Lung (tissue), 16 donors: ENCODE data around the gene ETV4. TPM values are rescaled to one million over a fixed set of nuclear protein-coding genes. Genes with fewer than 3 reads are reported as not detected.

Experiments used
- ATAC-seq: fragments of 200-7000 bp; cut with Tn5 transposase; one replicate; pipeline ENCODE4 v1.9.1; 2020; ENCODE audit warnings: moderate number of reproducible peaks; ENCODE audit not compliant: insufficient read depth, low FRiP score
- DNase-seq, 3 donors: peaks; one replicate each; pipeline ENCODE4 v3.0.0-alpha.2; 2013 to 2017
- H3K27ac ChIP-seq, 2 donors: one replicate each; pipeline ENCODE4 v1.5.1; 2013; ENCODE audit warnings: mild to moderate bottlenecking in 2 of 2, moderate library complexity in 2 of 2, control low read depth in 1 of 2, inconsistent platforms in 1 of 2, low read depth in 1 of 2, low read length in 1 of 2
- H3K27me3 ChIP-seq, 3 donors: one replicate each; pipeline ENCODE4 v1.5.1; 2013; ENCODE audit warnings: low read length in 2 of 3; ENCODE audit not compliant: control insufficient read depth in 3 of 3, insufficient read depth in 3 of 3
- H3K36me3 ChIP-seq, 4 donors: one replicate each; pipeline ENCODE4 v1.5.1; 2013; ENCODE audit warnings: low read length in 4 of 4, mild to moderate bottlenecking in 1 of 4, moderate library complexity in 1 of 4; ENCODE audit not compliant: control insufficient read depth in 4 of 4, insufficient read depth in 4 of 4
- H3K4me1 ChIP-seq, 5 donors: one replicate each; pipeline ENCODE4 v1.5.1; 2013; ENCODE audit warnings: low read length in 5 of 5, mild to moderate bottlenecking in 2 of 5, moderate library complexity in 1 of 5; ENCODE audit not compliant: control insufficient read depth in 5 of 5, insufficient read depth in 5 of 5
- H3K4me3 ChIP-seq: one replicate; pipeline ENCODE4 v1.5.1; 2013; ENCODE audit warnings: mild to moderate bottlenecking, control low read depth, moderate library complexity
- H3K9ac ChIP-seq, 2 donors: one replicate each; pipeline ENCODE4 v1.5.1; 2013; ENCODE audit warnings: low read length in 2 of 2, control low read depth in 1 of 2; ENCODE audit not compliant: insufficient read depth in 1 of 2
- H3K9me3 ChIP-seq, 4 donors: one replicate each; pipeline ENCODE4 v1.5.1; 2013; ENCODE audit warnings: low read length in 3 of 4, mild to moderate bottlenecking in 1 of 4, moderate library complexity in 1 of 4; ENCODE audit not compliant: control insufficient read depth in 4 of 4, insufficient read depth in 3 of 4
- WGBS, 2 donors: extraction: QIAGEN DNeasy Blood & Tissue Kit; methylation state at CpG; one replicate each; pipeline ENCODE4 v1.1.7; 2013; 5-methylcytosine and 5-hydroxymethylcytosine counted together
- long read RNA-seq, 5 donors: transcript quantifications; one replicate each; lab custom pipeline, GENCODE V29; 2026
- polyA plus RNA-seq, 2 donors: library from polyadenylated mRNA; stranded (reverse); fragments of 200-250 nt; gene quantifications; one replicate each; pipeline ENCODE4 v1.2.1, GENCODE V29; 2013
- total RNA-seq, 2 donors: library from RNA; depleted of rRNA in 1 of 2; stranded (reverse); fragments of >200 nt in 1 of 2; gene quantifications; one replicate each; pipeline ENCODE4 v1.2.1, GENCODE V29; 2014 to 2021
- TF ChIP-seq, protein P1 (sequence below): IDR thresholded peaks from 2 replicates; pipeline ENCODE4 v1.5.1; 2012; ENCODE audit warnings: mild to moderate bottlenecking; ENCODE audit errors: control extremely low read depth, extremely low read depth
- donor health status: control.
- donor health status: control.
- donor health status: Bipolar disorder and iron deficiency.
- donor health status: healthy.
- donor health status: DM: yes; HTN: yes; CAD: no.

Gene ETV4
- total RNA-seq (1 to 10 TPM in 1 of 2 donors, under 1 TPM in 1; 0.54 to 6.9 TPM), polyA plus RNA-seq (1 to 10 TPM; 2.2 to 4.3 TPM)
- long read RNA-seq, donor 1, partial matches to known transcripts, result 0 of 2 reads
- long read RNA-seq, donor 1, other reads (novel, unspliced or antisense), result 0 of 2 reads
- long read RNA-seq, donor 2, result 0 reads
- long read RNA-seq, donor 3, result 0 reads
- long read RNA-seq, donor 4, result 0 reads
- long read RNA-seq, donor 5, partial matches to known transcripts, result 0 of 2 reads
- long read RNA-seq, donor 5, other reads (novel, unspliced or antisense), result 0 of 2 reads

DNA sequence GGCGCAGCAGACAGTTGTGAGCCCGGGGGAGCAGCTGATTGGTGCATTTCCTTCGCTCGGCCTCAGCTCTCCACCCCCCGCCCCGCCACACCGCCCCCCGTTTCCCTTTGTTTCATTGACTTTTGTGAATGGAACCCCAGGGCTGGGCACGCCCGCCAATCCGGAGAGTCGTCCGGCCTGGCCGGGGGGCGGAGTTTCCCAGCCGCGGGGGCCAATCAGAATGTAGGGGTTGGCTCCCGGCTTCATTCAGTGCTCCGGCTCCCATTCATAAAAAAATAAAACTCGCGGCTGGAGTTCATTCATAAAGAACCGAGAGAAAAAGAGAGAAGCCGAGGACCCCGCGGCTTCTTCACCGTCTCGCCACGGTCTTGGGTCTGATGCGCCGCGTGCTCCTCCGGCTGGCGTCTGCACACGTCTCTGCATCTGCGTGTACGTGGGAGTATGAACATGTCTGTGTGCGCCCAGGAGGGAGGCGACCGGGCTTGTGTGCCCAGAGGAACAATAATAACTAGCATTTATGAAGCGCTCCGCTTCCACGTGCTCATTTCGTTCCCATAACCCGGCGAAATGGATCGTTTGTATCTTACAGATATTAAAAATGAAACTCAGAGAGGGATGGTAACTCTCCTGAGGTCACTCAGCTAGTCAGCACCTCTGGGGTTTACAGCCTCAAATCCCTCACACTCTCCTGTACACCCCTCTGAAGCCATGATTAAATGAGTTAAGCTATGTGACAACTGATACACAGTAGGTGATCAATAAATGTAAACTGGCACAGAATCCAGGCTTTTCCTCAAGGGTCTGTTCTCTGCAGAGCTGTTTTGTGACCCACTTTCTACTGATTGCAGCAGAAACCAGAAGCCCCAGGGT, at the start of gene ETV4:
Gene ETV4, minus strand, starts transcription at position 22 of the 870 bp plus-strand sequence. CDS start 723 bp downstream, outside the sequence.
- WGBS, 2 donors, result 1% methylated on average over 46 of the region's 46 CpGs
- Histone ChIP-seq H3K27ac (peak within 1 kb of the TSS in 1 of 2 donors; percentile 45), H3K27me3 (peaks cover 0 to 15% (median 12%) of the 10 kb centered on the region in 3 donors), H3K9me3 (no peaks in the 10 kb centered on the region), H3K9ac (peak within 1 kb of the TSS in 1 of 2 donors; percentile 21), H3K4me1 (peaks cover 0 to 22% (median 5%) of the 10 kb centered on the region in 5 donors), H3K36me3 (no peaks in the 10 kb centered on the region), H3K4me3 (peak within 1 kb of the TSS; percentile 27)
- ATAC-seq, result peak; percentile 91
- DNase-seq, result peak; percentile 96 to 97 (median 96)
- TF ChIP-seq, protein P1, sequence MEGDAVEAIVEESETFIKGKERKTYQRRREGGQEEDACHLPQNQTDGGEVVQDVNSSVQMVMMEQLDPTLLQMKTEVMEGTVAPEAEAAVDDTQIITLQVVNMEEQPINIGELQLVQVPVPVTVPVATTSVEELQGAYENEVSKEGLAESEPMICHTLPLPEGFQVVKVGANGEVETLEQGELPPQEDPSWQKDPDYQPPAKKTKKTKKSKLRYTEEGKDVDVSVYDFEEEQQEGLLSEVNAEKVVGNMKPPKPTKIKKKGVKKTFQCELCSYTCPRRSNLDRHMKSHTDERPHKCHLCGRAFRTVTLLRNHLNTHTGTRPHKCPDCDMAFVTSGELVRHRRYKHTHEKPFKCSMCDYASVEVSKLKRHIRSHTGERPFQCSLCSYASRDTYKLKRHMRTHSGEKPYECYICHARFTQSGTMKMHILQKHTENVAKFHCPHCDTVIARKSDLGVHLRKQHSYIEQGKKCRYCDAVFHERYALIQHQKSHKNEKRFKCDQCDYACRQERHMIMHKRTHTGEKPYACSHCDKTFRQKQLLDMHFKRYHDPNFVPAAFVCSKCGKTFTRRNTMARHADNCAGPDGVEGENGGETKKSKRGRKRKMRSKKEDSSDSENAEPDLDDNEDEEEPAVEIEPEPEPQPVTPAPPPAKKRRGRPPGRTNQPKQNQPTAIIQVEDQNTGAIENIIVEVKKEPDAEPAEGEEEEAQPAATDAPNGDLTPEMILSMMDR, result no peak

DNA sequence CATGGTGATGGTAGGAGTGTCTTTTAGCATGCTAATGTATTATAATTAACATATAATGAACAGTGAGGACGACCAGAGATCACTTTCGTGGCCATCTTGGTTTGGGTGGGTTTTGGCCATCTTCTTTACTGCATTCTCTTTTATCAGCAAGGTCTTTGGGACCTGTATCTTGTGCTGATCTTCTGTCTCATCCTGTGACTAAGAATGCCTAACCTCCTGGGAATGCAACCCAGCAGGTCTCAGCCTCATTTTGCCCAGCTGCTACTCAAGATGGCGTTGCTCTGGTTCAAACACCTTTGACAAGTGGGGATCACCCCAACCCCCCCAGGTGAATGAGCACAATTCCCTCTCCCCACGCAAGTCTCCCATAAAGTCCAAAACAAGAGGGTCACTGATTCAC, 49.3 kb upstream of the ETV4 start:
- Histone ChIP-seq H3K9ac (no peak overlapping the region), H3K4me3 (no peak overlapping the region), H3K27me3 (no peaks in the 10 kb centered on the region), H3K9me3 (no peaks in the 10 kb centered on the region), H3K36me3 (no peaks in the 10 kb centered on the region), H3K4me1 (peaks cover 0 to 23% (median 3%) of the 10 kb centered on the region in 5 donors), H3K27ac (no peak overlapping the region)
- WGBS, 2 donors, result 72 to 78% methylated on average over 4 of the region's 4 CpGs
- DNase-seq (no peak), ATAC-seq (no peak)
- TF ChIP-seq, protein P1, result no peak

DNA sequence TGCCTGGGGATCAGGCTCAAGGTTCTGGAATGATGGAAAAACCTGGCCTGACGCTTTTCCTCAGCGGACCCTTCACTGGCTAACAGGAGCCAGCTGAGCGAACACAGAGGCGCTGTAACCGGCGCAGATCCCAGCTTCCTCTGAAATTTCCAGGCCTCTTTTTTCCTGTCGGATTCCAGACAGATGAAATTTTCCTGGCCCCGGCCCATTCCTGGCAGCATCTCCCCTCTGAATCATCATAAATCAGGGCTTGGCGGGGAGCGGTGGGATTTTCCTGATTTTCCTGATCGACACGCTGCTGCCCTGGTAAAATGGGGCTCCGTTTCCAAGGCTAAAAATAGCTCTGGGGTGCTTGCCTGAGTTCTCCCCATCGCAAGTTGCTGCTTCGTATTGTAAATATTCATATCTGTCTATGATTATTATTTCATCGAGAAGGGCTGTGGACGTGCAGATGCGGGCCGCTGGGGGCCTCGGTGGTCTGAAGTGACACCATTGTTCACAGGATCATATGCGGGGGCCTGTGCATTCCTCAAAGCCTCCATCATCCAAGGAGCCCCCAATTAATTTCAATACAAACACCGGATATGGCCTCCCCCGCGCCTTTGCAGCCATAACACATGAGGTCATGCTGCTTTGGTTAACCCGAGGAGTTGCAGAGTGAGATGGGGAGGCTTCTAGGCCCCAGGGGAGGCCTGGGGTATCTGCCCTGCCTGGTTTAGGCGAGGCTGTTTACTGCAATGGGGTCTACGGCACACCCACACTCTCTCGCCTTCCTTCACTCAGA, 45.8 kb upstream of the ETV4 start:
- H3K27ac ChIP-seq, result peak overlapping the region; percentile 63 to 71
- H3K4me3 ChIP-seq, result no peak overlapping the region
- peaks cover 0 to 16% (median 6%) of the 10 kb centered on the region in 5 donors for H3K4me1 ChIP-seq
- no peaks in the 10 kb centered on the region for H3K27me3 ChIP-seq
- H3K9me3 ChIP-seq, result no peaks in the 10 kb centered on the region
- peak overlapping the region in 1 of 2 donors; percentile 32 for H3K9ac ChIP-seq
- TF ChIP-seq, protein P1, result no peak
- DNase-seq (peak; percentile 76 to 91 (median 82)), ATAC-seq (no peak)
- WGBS, 2 donors, result 58 to 78% methylated on average over 28 of the region's 28 CpGs
- H3K36me3 ChIP-seq, result no peaks in the 10 kb centered on the region
